ENCODE data around the gene CRIM1.

Gene CRIM1

DNA sequence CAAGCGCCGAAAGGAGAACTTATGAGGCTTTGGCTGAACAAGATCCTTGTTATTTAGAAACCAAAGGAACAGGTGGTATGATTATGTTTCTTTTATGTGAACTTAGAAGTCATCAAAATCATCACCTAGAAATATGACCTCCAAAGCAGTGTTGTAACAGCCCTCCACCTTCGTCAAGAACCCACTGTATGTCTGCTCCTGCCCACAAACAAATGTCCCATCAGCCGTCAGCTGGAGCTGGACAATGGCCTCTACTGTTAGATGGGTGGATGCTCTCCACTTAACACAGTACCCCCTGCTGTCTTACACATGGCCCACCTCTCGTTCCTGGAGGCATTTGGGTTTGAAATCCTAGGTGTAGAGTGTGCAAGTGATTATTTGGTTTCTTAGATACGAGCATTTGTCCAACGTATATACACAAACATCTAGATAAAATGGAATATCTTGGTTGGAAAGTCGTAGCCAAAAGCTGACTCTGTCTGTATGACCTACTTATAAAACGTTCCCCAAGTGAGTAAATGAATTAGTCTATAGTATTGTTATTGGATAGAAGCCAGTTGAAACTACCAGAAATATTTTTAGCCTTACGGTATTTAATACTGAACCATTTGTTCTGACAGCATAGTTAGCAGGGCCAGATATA lies 113.0 kb downstream of the CRIM1 start:
- no peak overlapping the region for H3K4me3 Mint-ChIP-seq

DNA sequence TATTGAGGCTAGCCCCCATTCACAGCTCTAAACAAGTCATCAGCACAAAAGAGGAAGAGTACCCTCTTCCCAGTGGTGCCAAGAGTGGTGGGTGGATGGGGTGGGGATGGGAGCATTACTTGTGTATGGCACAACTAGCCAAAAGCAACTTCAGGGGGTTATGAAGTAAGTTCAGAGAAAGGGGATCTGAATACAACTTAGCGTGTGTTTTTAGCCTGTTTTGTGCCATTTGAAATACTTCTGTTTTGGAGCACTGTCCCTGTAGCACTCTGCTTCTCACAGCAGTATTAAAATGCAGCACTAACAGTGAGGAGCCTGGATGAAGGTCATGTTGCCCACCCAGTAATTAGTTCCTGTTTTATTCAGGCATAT lies 113.5 kb downstream of the CRIM1 start:
- no peaks in the 10 kb centered on the region for H3K27me3 Mint-ChIP-seq (ENCODE audit: low read depth, poor library complexity)
- peaks cover 13% of the 10 kb centered on the region for H3K9me3 Mint-ChIP-seq
- peaks cover 83% of the 10 kb centered on the region for H3K36me3 Mint-ChIP-seq (ENCODE audit: low read depth)
- no peak overlapping the region for H3K27ac Mint-ChIP-seq
- TF ChIP-seq, protein P1, sequence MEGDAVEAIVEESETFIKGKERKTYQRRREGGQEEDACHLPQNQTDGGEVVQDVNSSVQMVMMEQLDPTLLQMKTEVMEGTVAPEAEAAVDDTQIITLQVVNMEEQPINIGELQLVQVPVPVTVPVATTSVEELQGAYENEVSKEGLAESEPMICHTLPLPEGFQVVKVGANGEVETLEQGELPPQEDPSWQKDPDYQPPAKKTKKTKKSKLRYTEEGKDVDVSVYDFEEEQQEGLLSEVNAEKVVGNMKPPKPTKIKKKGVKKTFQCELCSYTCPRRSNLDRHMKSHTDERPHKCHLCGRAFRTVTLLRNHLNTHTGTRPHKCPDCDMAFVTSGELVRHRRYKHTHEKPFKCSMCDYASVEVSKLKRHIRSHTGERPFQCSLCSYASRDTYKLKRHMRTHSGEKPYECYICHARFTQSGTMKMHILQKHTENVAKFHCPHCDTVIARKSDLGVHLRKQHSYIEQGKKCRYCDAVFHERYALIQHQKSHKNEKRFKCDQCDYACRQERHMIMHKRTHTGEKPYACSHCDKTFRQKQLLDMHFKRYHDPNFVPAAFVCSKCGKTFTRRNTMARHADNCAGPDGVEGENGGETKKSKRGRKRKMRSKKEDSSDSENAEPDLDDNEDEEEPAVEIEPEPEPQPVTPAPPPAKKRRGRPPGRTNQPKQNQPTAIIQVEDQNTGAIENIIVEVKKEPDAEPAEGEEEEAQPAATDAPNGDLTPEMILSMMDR (IDR thresholded peaks at IDR 0.05), result no peak
- H3K4me1 Mint-ChIP-seq, result peaks cover 6% of the 10 kb centered on the region
- no peak overlapping the region for H3K4me3 Mint-ChIP-seq
- no peak for DNase-seq

More for the DNA sequence above, 113.0 kb downstream of the CRIM1 start:
- H3K27ac Mint-ChIP-seq, result no peak overlapping the region
- DNase-seq, result no peak
- H3K4me1 Mint-ChIP-seq, result peaks cover 7% of the 10 kb centered on the region
- H3K36me3 Mint-ChIP-seq (ENCODE audit: low read depth), result peaks cover 78% of the 10 kb centered on the region
- TF ChIP-seq, protein P1 (IDR thresholded peaks at IDR 0.05), result no peak
- no peaks in the 10 kb centered on the region for H3K27me3 Mint-ChIP-seq (ENCODE audit: low read depth, poor library complexity)
- peaks cover 9% of the 10 kb centered on the region for H3K9me3 Mint-ChIP-seq

DNA sequence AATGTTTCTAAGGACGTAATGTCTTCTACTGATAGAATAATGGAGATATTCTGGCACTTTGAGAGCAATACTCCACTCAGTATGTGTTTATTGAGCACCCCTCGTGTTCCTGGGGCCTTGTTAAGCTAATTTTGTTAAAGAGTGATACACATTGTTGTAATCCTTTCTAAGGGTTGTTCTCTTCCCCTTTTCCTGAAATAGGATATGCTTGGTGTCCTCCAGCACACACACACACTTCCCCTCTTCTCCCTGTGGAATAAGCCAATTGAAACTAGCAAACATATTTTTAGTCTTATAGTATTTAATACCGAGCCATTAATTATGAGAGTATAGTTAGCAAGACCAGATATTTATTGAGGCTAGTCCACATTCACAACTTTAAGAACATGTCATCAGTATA lies 114.1 kb downstream of the CRIM1 start:
- H3K27me3 Mint-ChIP-seq (ENCODE audit: low read depth, poor library complexity), result no peaks in the 10 kb centered on the region
- peak overlapping the region; percentile 77 for H3K27ac Mint-ChIP-seq
- DNase-seq, result no peak
- H3K4me1 Mint-ChIP-seq, result peaks cover 6% of the 10 kb centered on the region
- no peak overlapping the region for H3K4me3 Mint-ChIP-seq
- peaks cover 89% of the 10 kb centered on the region for H3K36me3 Mint-ChIP-seq (ENCODE audit: low read depth)
- TF ChIP-seq, protein P1 (IDR thresholded peaks at IDR 0.05), result no peak
- peaks cover 19% of the 10 kb centered on the region for H3K9me3 Mint-ChIP-seq

DNA sequence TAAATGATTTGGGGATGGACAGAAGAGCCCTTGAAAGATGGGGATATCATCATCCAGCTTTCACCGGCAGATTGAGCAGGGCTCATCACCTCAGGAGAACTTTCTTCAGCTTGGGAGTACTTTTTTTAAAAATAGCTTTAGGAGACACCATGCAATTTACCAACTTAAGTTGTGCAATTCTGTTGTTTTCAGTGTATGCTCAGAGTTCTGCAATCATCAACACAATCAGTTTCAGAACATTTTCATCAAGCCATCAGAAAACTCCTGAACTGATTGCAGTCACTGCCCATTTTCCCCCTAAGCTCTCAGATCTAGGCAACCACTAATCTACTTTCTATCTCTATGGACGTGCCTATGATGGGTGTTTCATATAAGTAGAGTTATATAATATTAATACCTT lies 117.7 kb downstream of the CRIM1 start:
- H3K4me1 Mint-ChIP-seq, result peaks cover 6% of the 10 kb centered on the region
- peaks cover 95% of the 10 kb centered on the region for H3K36me3 Mint-ChIP-seq (ENCODE audit: low read depth)
- H3K9me3 Mint-ChIP-seq, result peaks cover 50% of the 10 kb centered on the region
- no peak for DNase-seq
- no peak overlapping the region for H3K4me3 Mint-ChIP-seq
- TF ChIP-seq, protein P1 (IDR thresholded peaks at IDR 0.05), result no peak
- H3K27ac Mint-ChIP-seq, result no peak overlapping the region
- peaks cover 4% of the 10 kb centered on the region for H3K27me3 Mint-ChIP-seq (ENCODE audit: low read depth, poor library complexity)

DNA sequence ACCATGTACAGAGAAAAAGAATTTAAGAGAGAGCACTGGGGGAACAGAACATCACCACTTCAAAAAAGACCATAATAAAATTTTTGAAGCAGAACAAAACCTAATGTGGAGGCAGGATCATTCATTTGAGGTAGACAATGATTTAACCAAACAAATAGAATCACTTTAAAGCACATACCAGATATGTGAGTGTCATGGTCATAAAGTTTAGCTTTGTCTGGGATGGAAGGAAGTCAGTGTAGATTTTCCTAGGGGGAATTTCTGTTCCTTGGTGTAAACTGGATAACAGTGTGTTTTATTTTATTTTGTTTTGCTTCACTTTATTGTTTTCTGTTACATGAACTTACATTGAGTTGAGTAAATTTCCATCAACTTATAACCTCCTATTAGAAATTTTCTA lies 120.8 kb downstream of the CRIM1 start:
- Mint-ChIP-seq H3K27me3 (ENCODE audit: low read depth, poor library complexity) (peaks cover 4% of the 10 kb centered on the region), H3K9me3 (peaks cover 46% of the 10 kb centered on the region), H3K27ac (no peak overlapping the region), H3K36me3 (ENCODE audit: low read depth) (peaks cover 98% of the 10 kb centered on the region), H3K4me1 (no peaks in the 10 kb centered on the region), H3K4me3 (no peak overlapping the region)
- TF ChIP-seq, protein P1 (IDR thresholded peaks at IDR 0.05), result no peak
- no peak for DNase-seq

DNA sequence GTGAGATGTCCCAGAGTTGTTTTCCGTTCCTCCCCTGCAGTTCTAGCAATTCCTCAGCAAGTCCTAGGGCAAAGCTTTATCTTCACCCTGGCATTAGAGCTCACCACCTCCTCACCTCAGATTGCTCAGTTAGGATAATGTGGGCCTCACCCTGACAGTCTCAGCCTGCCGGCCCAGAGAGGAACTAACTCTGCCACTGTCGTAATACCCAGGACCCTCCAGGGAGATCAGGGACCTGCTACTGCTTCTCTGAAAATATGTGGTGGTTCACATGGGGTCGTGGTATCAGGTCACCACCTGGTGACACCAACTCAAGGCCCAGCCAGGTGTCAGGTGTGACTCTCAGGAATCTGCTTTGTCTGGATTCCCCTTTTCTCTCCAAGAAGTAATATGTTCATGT lies 121.7 kb downstream of the CRIM1 start:
- TF ChIP-seq, protein P1 (IDR thresholded peaks at IDR 0.05), result no peak
- DNase-seq, result no peak
- no peak overlapping the region for H3K27ac Mint-ChIP-seq
- H3K4me3 Mint-ChIP-seq, result no peak overlapping the region
- no peaks in the 10 kb centered on the region for H3K4me1 Mint-ChIP-seq
- peaks cover 98% of the 10 kb centered on the region for H3K36me3 Mint-ChIP-seq (ENCODE audit: low read depth)
- peaks cover 4% of the 10 kb centered on the region for H3K27me3 Mint-ChIP-seq (ENCODE audit: low read depth, poor library complexity)
- H3K9me3 Mint-ChIP-seq, result peaks cover 46% of the 10 kb centered on the region
